ENCODE measurements around the gene SPECC1L.

SPECC1L gene

DNA sequence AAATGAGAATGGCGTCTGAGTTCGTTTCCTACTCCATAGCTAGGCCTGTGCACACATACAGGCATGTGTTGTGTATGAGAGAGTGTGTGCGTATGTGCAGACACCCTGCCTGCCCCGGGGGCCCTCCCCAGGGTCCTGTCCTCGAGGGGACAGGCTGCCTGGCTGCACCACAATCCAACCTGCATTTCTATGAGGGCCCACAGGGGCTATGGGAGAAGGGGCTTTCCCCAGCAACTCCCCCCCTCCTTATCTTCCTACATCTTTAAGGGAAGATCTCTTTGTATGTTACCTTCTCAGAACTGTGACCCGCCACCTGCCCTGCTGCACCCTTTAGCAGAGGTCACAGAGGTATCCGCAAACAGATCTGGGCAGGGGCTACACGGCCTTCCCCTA lies 171.7 kb downstream of the SPECC1L start:
- DNase-seq (ENCODE audit: low read depth in 2 of 2) = no peak

DNA sequence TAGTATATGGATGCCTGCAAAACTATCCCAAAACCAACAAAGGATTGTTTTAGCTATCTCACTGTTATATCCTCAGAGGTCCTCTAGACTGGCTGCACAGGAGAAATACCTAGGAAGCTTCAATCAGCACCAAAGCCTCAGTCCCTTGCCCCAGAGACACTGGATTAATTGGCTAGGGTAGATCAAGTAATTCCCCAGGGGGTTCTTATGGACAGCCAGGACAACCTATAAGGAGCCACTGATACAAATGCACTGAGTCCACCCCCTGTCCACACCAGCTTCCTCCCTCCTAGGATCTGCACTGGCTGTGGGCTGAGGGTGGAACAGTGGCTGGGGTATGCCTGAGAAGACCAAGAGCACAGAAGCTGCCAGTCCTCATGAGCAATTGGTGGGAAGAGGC lies 173.0 kb downstream of the SPECC1L start:
- DNase-seq (ENCODE audit: low read depth in 2 of 2) = no peak

DNA sequence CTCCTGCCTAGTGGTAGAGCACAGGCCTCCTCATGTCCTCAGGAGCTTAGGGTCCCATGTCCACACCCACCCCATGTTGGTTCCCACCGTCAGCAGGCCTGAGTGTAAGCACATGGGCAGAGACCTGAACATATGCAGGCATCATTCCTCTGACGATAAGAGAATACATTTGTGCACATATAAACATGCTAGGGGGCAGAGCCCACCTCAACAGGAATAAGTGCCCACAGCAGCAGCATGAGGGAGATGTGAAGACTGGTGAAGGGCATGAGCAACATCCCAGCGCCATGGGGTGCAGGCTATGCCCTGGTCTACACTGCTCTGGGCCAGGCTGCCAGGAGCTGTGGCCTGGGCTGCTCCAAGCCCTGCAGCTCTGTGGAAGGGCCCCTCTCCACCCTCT lies 173.6 kb downstream of the SPECC1L start:
- DNase-seq (ENCODE audit: low read depth in 2 of 2) = no peak

DNA sequence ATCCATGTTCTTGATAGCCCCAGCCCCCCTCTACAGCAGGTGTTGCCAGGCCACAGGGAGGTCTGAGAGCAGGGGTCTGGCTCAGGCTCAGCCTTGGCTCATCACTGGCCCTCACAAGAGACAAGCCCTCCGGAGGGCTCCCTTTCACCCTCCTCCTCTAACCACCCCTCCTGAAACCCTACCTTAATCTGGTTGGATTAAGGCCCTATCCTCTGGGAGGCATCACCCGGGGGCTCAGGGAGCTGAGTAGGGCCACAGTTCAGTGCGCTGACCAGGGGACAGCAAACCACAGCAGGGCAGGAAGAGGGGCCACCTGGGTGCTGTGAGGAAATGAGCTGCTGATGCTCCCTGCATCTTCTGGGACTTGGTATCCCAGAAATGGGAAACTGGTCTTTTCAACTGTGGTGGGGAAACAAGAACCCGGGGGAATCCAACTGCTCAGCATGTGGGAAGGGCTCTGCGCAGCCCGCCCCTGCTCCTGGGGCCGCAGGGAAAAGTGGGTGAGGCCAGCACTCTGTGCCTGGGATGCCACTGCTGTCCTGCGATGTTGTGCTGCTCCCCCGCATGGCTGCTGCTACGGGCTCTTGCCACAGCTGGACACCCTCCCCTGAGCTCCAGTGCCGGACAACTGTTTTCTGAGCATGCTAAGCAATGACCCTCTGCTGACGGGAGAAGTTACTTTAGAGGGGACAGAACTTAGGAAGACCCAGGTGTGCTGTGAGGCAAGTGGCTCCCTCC lies 174.3 kb downstream of the SPECC1L start:
- DNase-seq (ENCODE audit: low read depth in 2 of 2) = no peak

DNA sequence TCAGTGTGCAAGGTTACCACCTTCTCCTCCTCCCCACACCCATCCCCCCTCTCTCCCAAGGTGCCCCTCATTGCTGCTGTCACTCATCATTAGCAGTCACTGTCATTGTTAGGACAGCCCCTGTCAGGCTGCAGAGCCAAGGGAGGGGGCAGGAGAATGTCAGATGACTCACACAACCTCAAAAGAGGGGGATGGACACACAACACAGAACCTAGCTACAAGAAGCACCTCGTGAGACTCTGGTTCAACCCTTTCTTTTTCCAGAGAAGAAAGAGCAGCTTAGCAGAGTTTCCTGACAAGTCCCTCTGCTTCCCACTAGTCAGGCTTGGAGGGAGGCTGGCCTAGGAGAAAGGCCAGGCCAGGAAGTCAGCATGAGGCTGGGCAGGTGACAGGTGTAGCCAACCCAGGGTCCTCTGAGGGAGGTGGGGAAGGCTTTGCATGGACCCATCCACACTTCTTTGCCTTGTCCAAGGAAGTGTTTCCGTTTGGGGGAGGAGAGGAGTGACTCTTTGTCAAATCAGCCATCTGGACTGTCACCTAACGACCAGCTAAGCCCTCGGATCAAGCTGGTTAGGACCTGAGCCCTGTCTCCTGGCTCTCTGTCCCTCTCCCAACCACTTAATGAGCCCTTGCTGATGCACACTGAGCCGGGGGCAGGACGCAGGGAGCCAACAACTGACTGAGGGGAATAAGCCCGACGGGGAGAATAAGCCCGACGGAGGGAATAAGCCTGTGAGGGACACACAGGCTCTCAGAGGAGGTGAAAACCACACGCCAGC lies 175.0 kb downstream of the SPECC1L start:
- no peak for DNase-seq (ENCODE audit: low read depth in 2 of 2)

DNA sequence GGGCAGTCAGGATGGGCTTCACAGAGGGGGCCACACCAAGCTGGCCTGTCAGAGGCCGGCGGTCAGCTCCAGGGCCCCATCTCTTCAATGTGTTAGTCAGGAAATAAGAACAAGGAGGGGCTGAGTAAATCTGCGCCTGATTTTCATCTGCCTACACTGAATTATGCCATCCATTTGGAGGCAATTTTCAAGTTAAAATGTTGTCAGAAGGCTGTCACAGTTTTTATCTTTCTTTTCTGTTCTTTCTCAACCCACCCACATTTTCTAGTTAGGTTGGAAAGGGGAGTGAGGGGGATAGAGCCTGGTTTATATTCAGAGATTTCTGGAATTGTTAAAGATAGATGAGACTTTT lies 175.6 kb downstream of the SPECC1L start:
- no peak for DNase-seq (ENCODE audit: low read depth in 2 of 2)

DNA sequence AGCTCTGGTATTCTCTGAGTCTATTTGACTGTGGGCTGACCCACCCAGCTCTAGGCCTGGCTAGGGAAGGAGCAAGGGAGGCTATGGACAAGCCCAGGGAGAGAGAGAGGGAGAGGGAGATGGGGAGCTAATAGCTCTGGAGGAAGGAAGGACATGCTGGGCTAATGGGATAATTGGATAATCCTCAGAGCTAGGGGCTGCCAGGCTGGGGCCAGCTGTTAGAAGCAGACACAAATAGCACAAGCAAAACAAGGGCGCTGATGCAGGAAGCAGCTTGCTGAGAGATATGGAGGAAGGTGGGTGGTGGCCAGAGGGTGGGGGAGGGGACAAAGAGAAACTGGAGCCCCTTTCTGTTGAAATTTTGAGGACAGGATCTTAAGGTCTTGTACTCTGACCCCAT lies 180.0 kb downstream of the SPECC1L start:
- DNase-seq (ENCODE audit: low read depth in 2 of 2) = no peak

DNA sequence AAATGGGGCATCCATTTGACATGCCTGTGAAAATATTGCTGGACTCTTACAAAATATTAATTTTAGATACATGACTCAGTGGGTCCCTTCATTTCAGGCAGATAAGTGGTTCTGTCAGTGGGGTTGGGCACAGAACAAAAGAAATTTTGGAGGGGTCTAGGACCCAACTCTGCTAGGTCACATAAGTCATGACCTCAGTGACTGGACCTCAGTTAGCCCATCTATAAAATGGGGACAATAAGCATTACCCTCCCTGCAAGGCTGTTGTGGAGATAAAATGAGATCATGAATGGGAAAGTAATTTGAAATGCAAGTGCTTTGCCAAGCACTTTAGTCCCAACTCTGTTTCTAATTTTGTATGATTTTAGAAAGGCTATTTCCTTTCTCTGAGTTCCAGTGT lies 180.5 kb downstream of the SPECC1L start:
- no peak for DNase-seq (ENCODE audit: low read depth in 2 of 2)

DNA sequence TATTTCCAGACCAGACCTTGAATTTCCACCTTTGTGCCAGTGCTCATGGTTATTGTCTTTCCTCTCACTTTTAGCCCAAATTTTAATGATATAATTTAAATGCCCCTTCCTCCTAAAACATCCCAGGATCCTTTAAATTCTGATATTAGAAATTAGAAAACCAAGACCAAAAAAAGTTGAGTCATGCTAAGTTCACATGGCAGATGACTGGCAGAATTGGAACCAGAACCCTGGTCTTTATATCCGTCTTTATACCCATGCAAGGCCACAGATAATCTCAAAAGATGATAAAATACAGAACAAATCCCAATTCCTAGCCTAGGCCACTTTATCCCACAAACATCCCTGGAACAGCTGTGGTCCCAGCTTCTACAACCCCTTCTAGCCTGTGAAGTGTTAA lies 183.2 kb downstream of the SPECC1L start:
- DNase-seq (ENCODE audit: low read depth in 2 of 2) = no peak

DNA sequence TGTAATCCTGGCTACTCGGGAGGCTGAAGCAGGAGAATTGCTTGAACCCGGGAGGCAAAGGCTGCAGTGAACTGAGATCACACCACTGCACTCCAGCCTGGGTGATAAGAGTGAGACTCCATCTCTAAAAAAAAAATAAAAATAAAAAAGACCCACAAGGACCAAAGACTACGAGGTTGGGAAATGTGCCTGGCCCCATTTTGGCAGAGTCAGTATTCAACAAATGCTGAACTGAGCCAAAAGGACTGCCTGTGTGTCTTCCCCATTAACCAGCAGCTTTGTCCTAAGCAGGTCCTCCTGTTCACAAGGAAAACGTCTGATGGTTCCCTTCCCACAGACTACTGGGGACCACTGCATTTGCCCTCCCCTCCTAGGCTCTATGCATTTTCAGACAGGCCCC lies 184.4 kb downstream of the SPECC1L start:
- no peak for DNase-seq (ENCODE audit: low read depth in 2 of 2)

DNA sequence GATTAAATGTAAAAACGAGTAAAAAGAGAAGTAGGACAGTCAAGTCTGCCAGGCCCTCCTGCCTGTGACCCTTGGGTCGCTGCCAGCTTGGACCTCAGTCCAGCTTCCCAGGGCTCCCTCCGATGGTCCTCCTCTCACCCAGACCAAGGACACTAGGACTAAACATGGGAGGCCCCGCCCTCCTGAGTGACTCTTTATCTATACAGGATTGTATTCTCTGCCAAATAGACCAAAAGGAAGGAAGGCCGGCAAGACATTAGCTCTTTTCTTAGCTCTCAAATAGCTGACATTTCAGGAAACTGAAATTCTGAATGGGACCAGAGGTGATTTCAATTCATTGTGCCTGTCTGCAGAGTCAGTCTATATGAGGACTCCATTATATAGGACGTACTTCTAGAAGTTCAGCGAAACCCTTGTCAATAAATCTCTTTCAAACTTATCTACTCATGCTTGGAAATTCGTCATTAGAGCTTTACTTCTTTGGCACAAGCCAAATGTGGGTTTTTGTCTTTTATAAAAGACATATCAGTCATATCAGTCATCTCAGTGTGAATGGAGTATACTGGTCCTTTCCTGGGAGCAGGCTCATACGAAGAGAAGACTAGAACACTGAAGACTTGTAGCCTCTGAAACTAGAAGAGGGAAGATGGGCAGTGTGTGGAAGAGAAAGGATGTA lies 185.3 kb downstream of the SPECC1L start:
- no peak for DNase-seq (ENCODE audit: low read depth in 2 of 2)

DNA sequence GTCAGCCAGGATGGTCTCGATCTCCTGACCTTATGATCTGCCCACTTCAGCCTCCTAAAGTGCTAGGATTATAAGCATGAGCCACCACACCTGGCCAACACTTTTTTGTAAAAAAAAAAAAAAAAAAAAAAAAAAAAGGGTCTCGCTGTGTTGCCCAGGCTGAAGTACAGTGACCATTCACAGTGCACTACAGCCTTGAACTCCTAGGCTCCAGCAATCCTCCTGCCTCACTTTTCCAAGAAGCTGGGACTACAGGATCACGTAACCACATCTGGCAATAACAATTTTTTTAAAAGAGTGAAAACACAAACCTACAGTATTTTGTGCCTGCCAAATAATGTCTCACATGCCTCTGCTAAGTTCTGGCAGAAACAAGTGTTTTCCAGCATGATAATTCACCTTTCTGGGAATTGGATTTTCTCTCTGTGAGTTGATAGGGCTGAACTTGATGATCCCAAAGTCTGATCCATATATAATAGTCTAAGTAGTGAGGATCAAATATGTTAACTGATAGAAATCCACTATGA lies 187.3 kb downstream of the SPECC1L start:
- no peak for DNase-seq (ENCODE audit: low read depth in 2 of 2)

DNA sequence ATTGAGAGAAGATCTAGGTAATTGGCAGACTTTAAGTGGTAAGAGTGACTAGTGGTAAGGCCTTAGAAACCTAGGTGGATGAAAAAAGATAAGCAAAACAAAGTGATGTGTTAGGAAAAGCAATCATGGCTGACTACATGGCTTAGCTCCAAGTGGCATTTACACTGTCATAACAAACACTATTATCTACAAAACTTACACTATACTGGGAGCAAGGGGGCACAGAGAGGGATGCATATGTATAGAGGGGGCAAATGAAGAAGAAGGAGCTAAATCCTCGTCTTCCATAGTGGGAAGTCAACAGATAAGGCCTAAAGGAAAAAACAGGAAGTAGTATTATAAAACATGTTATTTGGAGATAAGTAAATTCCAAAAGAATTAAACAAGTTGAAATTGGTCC lies 189.3 kb downstream of the SPECC1L start:
- DNase-seq (ENCODE audit: low read depth in 2 of 2) = no peak

DNA sequence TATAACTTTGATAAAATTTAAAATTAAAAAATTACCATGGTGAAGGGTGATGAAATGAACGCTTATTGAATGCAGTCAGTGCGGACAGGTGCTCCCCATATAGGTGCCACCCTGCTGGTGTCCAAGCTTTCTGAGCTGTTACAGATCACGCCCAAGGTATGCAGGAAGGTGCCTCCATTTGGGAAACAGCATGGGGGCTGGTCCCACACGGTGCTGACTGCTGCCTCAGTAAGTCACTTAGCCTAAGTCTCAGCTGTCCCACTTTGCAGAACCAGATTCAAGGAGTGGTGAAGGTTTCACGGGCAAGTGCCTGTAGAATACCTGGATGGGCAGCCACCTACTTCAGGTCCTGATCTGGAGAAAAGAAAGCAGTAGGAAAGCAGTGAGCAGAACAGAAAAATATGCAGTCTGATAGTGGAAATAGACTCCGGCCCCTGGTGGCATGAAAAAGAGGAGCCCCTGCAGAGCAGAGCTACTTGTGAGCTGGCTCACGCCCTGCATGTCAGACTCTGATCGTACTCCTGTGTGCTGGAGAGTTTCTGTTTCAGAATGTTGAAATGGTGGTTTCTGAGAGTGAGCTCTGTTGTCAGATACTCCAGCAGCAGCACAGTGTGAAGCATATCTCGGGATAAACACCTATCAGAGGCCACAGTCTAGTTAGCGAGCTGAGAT lies 189.9 kb downstream of the SPECC1L start:
- DNase-seq (ENCODE audit: low read depth in 2 of 2) = no peak

DNA sequence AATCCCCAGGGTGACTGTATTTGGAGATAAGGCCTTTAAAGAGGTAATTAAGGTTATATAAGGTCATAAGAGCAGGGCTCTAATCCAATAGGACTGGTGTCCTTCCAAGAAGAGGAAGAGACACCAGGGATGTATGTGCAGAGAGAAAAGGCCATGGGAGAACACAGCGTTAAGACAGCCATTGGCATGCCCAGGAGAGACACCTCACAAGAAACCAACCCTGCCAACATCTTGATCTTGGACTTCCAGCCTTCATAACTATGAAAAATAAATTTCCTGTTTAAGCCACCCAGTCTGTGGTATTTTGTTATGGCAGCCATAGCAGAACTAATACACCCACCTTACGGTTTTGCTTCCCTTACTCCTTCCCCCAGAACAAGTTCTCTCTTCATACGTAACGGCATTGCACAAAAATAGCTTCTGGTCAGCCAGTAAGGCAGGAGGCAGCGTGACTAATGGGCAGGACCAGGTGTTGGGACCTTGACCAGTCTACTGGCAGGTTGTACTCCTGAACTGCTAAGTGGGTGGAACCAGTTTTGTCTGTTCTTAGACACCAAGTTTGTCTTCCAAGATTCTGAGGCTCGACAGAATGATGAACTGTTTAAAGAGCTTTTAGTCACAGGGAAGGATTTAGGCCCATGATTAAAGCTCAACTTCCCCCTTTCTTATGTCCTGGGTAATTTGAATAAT lies 192.6 kb downstream of the SPECC1L start:
- no peak for DNase-seq (ENCODE audit: low read depth in 2 of 2)

DNA sequence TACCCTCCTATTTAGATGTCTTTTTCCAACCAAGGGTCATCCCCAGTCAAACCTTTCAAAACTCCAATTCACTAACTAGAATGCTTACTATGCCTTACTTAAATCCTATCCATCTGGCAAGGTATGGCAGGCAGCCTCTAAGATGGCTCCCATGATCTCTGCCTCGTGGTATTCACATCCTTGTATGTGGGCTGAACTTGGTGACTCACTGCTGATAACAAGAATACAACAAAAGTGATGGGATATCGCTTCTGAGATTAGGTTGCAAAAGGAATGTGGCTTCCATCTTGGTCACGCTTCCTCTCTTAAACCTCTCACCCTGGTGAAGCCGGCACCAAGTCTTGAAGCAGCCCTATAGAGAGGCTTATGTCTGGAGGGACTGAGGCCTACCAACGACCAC lies 194.9 kb downstream of the SPECC1L start:
- no peak for DNase-seq (ENCODE audit: low read depth in 2 of 2)

DNA sequence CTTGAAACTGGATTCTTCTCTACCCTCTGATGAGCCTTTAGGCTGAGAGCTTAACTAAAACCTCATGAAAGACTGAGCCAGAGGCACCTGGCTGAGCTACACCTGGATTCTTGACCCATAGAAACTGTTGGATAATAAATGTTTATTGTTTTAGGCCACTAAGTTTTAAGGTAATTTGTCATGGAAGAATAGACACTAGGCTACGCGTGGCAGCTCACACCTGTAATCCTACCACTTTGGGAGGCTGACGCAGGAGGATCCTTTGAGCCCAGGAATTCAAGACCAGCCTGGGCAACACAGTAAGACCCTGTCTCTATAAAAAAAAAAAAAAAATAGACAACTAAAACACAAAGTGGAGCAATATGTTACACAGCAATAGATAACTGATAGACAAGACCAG lies 195.3 kb downstream of the SPECC1L start:
- no peak for DNase-seq (ENCODE audit: low read depth in 2 of 2)

DNA sequence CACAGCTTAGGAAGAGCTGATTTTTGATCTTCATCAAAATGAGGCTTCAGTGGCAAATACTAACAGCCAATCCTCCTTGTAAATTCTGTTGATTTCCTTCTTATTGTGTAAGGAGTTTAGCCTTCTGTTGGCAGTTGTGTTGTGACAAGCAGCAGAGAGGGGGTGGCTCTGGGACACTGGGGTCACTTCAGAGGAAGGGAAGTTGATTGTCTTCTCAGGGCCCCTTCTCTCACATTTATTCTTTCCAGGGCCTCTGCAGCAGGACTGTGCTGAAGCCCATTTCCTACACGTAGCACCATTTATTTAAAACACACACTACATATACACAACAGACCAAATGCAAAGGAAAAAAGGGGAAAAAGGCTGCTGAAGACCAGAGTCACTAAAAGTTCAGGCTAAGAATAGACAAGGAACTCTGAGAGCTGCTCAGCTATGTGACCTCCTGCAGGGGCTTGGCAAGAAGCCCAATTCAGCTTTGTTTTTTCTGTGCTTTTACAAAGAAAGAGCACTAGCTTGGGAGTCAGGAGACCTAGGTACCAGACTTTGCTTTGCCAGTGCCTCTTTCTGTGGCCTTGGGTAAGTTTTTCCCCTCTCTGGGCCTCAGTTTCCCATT lies 196.2 kb downstream of the SPECC1L start:
- no peak for DNase-seq (ENCODE audit: low read depth in 2 of 2)

DNA sequence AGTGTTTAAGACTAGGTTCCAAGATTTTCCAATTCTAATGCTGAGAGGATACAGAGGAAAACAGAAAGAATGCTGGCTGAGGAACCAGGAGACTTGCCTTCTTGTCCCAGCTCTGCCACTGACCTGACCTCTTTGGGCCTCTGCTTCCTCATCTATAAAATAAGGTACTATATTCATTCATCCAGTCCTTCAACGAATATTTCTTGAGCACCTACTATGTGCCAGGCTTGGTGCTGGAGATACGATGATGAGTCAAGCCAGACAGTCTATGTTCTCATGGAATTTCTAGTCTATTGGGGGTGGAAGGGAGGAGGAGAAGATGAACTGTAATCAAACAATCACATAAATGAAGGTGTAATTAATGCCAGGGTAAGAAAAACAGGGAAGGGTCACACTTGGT lies 196.7 kb downstream of the SPECC1L start:
- no peak for DNase-seq (ENCODE audit: low read depth in 2 of 2)

Measured in stimulated activated CD4-positive, alpha-beta T cell treated with anti-CD3 and anti-CD28 coated beads, Interleukin-15, amount 100 ng/mL, for 48 hours (primary cell).